Measurements from ENCODE around the gene CDC42BPB.
"Not testable (repeated sequence)": the region's sequence is repeated elsewhere in the genome, so short reads cannot be mapped to it uniquely, and the experiment has no call there.

CDC42BPB gene

GRCh38 chr14:102927346-102927877, 129.9 kb downstream of the CDC42BPB start:
- peak; percentile 23 for DNase-seq (ENCODE audit: low spot score)

- DNase-seq (ENCODE audit: low spot score), result not testable (repeated sequence)
These were observed 130.5 kb downstream of the CDC42BPB start for GRCh38 chr14:102926840-102927239.

GRCh38 chr14:102926104-102926503, 131.2 kb downstream of the CDC42BPB start:
- no peak for DNase-seq (ENCODE audit: low spot score)

DNA sequence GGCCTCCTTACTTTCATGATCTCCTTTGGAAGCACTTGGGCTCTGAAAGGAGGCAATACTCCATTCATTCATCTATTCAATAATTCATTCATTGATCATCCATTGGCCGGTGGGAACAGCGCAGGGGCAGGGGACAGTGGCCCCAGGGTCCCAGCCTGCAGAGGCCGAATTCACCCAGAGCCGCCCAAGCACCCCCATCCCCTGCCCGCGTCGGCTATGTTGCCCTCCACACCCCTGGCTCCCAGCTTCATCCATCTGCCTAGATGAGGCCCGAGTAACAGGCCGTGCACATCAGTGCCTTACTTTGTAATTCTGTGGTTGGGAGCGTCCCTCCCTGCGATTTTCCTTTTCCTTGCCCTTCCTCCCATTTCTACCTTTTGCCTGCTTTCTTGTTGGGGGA, 131.7 kb downstream of the CDC42BPB start:
- DNase-seq (ENCODE audit: low spot score), result no peak

- DNase-seq (ENCODE audit: low spot score), result no peak
These were observed 132.4 kb downstream of the CDC42BPB start for GRCh38 chr14:102924632-102925588.

DNA sequence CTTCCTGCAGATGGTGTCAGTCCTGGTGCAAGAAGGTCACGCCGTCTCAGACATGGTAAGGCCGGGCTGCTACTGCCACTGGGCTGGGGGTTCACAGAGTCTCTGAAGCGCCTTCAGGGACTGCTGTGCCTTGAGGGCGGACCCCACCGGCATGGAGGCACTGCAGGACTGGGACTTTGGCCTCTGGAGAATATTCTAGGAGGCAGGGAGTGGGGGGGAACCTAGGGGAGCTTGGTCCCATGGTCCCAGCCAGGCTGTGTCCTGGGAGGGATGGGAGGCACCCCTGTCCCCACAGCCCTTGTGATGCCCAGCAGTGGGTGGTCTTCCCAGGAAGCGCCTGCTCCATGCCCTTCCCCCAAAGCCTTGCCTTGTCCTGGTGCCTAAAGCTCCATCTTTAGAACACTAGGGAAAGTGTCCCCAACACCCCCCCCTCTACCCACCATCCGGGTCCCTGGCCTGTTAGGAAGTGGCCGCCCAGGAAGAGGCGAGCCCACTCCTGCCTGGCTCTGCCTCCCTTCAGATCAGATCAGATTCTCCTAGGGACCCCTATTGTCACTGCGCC, 133.3 kb downstream of the CDC42BPB start:
- no peak for DNase-seq (ENCODE audit: low spot score)

DNA sequence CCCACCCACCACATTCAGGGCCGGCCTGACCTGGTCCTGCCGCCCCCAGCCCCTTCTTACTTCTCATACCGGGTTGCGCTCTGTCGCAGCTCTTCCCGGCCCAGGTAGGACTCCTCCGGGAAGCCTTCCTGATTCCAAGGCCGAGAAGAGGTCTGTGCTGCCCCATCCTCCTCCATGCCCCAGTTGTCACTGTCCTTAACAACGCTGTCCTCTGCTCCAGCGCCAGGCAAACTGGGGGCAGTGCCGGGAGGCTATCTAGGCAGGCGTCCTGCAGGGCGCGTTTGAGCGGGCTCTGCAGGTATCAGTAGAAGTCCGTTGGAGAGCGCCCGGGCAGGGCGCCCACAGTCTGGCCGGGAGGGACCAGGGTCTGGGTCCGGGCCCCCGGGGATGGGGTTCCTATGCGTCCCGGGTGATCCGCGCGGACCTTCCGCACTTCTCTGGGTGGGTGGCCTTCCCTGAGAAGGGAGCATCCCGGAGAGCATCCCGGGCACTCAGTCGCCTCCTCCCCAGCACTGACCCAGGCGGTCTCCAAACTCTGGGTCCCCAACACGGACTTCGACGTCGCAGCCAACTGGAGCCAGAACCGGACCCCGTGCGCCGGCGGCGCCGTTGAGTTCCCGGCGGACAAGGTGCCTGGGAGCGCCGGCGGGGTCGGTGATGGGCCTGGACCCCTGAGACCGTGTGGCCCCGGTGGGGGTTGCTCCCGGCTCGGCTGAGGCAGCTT, 134.0 kb downstream of the CDC42BPB start:
- DNase-seq (ENCODE audit: low spot score), result no peak

DNA sequence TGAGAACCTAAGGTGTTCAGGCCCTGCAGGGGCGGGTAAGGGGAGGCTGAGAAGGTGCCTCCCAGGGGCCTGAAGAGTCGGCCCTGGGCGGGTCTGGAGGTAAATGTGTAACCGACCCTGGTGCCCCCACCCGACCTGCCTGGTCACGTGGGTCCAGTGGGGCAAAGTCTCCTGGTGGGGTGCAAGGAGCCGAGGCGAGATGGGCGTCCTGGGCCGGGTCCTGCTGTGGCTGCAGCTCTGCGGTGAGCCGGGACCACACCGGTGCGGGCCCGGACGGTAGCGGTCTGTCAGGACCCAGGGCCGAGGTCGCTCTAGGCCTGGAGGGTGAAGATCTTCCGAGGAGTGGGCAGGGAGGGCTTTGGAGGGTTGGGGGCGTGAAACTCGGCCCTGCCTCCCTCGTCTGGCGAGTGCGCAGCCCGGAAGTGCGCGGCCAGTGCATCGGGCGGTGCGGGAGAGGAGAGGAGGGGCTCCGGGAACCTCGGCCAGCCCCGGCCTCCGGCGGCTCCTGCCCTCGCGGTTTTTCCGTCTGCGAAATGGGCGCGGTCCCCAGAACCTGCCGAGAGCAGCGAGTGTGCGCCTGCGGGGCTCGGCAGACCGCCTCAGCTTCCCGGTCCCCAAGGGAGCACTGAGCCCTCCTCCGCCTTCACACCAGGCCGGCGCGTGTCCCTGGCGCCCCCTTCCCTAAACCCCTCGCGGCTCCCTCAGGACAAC, 134.7 kb downstream of the CDC42BPB start, which contains the start of gene AMN:
TSS of gene AMN (plus strand) at position 174 of the 711 bp plus-strand sequence. CDS start at position 200, 26 bp downstream.
- DNase-seq (ENCODE audit: low spot score), result peak; percentile 41

- no peak for DNase-seq (ENCODE audit: low spot score)
These were observed 136.4 kb downstream of the CDC42BPB start for GRCh38 chr14:102920998-102921304.

DNA sequence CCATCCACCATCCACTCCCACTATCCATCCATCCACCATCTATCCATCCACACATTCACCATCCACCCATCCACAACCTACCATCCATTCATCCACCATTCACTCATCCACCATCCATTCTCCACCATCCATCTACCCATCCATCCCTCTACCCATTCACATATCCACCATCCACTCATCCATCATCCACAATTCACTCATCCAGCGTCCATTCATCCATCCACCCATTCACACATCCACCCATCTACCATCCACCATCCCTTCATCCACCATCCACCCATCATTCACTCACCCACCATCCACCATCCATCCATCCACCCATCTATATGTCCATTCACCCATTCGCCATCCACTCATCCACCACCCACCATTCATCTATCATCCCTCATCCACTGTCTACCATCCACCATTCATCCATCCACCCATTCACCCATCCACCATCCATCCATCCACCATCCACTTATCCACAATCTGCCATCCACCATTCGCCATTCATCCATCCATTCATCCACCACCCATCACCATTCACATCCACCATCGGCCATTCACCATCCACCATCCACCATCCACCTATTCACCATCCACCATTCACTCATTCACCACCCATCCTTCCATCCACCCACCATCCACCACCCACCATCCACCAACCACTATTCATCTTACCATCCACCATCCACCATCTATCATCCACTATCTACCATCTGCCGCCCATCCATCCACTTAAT, 136.9 kb downstream of the CDC42BPB start:
- no peak for DNase-seq (ENCODE audit: low spot score)

GRCh38 chr14:102918438-102918837, 138.9 kb downstream of the CDC42BPB start:
- DNase-seq (ENCODE audit: low spot score), result no peak

GRCh38 chr14:102917469-102918211, 139.7 kb downstream of the CDC42BPB start:
- peak; percentile 14 for DNase-seq (ENCODE audit: low spot score)

DNA sequence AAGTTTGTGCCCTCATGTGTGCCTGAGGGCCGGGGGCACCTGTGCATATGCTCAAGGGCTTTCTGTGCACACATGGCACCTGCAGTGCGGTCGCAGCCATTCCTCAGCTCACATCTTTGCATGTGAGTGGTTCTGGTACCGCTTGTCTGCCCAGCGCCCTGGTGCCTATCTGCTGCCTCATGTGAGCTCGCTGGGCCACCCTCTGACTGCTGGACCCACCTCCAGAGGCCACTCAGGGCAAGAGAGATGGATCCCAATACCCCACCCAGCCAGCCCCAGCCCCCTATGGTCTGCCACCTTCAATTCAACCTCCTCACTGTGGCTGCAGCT, 140.3 kb downstream of the CDC42BPB start:
- DNase-seq (ENCODE audit: low spot score), result no peak

DNA sequence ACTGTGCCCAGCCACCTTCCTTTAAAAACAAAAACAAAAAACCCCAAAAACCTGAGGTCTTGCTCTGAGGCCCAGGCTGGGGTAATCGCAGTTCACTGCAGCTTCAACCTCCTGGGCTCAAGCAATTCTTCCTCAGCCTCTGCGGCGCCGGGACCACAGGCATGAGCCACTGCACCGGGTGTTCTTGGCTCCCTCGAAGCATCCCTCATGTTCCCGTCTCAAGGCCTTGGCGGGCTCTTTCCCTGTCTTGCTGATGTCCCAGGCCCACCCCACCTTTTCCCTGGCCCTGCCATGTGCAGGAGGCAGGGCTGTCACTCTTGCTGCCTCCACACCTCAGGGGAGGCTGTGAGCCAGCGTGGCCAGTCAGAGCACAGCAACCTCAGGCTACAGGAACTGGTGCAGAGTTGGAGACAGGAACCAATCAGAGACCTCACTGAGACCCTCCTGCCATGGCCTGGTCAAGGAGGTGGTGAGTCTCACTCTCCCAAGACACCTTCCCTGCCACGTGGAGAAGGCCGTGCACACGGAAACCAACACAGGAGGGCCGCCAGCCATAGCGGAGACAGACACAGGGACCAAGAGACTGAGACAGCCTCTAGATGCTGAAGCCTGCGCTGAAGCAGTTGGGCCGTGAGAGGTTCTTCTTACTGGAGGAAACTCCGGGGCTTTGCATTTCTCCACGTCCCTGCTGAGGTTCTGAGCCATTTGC, 140.8 kb downstream of the CDC42BPB start:
- no peak for DNase-seq (ENCODE audit: low spot score)

DNA sequence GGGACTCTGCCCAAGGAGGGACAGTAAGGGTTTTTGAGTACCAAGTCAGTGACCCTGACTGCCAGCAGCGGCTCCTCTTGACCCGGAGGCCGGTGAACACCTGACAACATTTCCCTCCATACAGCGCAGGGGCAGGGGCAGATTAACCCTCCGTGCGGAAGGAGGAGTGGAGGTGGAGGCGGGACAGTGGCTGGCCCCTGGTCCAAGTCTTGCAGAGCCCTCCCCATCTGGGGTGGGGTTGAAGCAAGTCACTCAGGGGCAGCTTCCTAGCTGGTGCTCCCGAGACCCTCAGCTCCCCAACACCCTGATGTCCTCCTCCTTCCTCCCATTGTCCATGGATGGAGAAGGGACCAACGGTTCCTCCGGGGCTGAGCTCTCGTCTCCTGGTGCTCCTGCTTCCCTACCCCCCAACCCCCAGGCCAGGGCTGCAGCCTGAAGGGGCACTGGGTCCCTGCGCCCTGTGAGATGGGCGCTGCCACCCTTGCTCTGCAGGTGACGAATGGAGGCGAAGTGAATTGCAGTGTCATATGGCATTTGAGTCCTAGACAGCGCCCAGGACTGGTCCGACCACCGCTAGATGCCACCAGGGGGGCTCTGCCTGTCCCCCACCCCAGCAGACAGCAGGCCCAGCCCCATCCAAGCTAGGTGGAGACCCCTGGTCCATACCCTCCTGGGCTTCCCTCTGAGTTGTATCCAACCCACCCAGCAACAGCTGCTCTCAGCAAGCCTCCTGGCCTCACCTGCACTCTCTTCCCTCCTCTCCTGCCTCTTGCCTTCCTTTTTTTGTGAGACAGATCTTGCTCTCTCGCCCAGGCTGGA, 141.8 kb downstream of the CDC42BPB start:
- DNase-seq (ENCODE audit: low spot score), result no peak

DNA sequence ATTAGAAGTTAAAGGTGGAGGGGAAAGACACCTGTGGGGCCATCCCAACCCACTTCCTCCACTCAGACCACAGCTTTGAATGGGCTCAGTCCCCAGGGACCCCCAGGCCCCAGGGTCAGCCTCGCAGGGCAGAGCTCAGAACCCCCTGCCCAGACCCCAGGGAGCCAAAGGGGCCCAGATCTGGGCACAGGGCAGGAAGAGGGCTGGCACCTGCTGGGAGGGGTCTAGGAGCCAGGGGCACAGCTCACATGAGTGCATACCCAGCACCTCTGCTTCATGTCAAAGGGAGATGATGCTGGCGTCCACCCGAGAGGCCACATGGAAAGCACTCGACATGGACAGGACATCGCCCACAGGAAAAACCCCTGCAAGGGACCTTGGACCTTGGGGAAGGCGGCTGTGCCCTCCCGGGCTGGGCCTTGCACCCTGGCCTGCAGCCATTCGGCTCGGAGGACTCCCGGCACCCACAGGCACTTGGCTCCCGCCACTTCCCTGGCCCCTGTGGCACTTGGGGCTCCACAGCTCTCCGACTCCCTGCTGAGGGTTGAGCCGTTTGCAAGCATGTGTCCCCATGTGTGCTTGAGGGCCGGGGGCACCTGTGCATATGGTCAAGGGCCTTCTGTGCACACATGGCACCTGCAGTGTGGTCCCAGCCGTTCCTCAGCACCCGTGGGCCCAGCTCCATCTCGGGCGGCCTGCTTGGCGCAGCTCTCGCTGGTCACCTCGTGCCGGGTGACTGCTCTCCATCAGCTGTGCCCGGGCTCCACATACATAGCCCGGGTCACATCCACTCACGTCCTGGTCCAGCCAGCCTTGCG, 142.7 kb downstream of the CDC42BPB start:
- DNase-seq (ENCODE audit: low spot score), result no peak

- no peak for DNase-seq (ENCODE audit: low spot score)
These were observed 143.8 kb downstream of the CDC42BPB start for GRCh38 chr14:102913341-102914211.
